ENCODE measurements around the gene PGAP1.
A peak's percentile ranks its signal among the peaks of the same experiment; 100 is the strongest.
"Not testable (repeated sequence)": the region's sequence is repeated elsewhere in the genome, so short reads cannot be mapped to it uniquely, and the experiment has no call there.

The PGAP1 gene

GRCh38 chr2:196949116-196949515 lies 22.6 kb upstream of the PGAP1 start:
- no peak for DNase-seq

- no peak for DNase-seq
These were observed 18.1 kb upstream of the PGAP1 start for GRCh38 chr2:196944570-196944969.

- DNase-seq: no peak
These were observed 15.0 kb upstream of the PGAP1 start for GRCh38 chr2:196941398-196942078.

GRCh38 chr2:196939371-196939770 lies 12.9 kb upstream of the PGAP1 start:
- DNase-seq: no peak

GRCh38 chr2:196935432-196935831 lies 8.9 kb upstream of the PGAP1 start:
- DNase-seq: no peak

GRCh38 chr2:196934672-196935071 lies 8.2 kb upstream of the PGAP1 start:
- DNase-seq: no peak

- DNase-seq: no peak
These were observed 5.0 kb upstream of the PGAP1 start for GRCh38 chr2:196931555-196931954.

- DNase-seq: no peak
These were observed 1.1 kb upstream of the PGAP1 start for GRCh38 chr2:196927376-196928225.

- no peak for DNase-seq
These were observed 542 bp downstream of the PGAP1 start for GRCh38 chr2:196925768-196926561.

- DNase-seq: peak; percentile 41
These were observed 1.3 kb downstream of the PGAP1 start for GRCh38 chr2:196925051-196925767.

GRCh38 chr2:196924051-196924450 lies 2.5 kb downstream of the PGAP1 start:
- no peak for DNase-seq

- no peak for DNase-seq
These were observed 7.6 kb downstream of the PGAP1 start for GRCh38 chr2:196918927-196919326.

- no peak for DNase-seq
These were observed 8.7 kb downstream of the PGAP1 start for GRCh38 chr2:196917802-196918201.

- DNase-seq: no peak
These were observed 10.9 kb downstream of the PGAP1 start for GRCh38 chr2:196915507-196916189.

GRCh38 chr2:196914867-196915460 lies 11.5 kb downstream of the PGAP1 start:
- DNase-seq: no peak

- DNase-seq: no peak
These were observed 12.8 kb downstream of the PGAP1 start for GRCh38 chr2:196913691-196914090.

GRCh38 chr2:196905365-196905764 lies 21.1 kb downstream of the PGAP1 start:
- DNase-seq: not testable (repeated sequence)

- no peak for DNase-seq
These were observed 23.7 kb downstream of the PGAP1 start for GRCh38 chr2:196902828-196903227.

- DNase-seq: no peak
These were observed 25.7 kb downstream of the PGAP1 start for GRCh38 chr2:196900843-196901242.

- no peak for DNase-seq
These were observed 26.5 kb downstream of the PGAP1 start for GRCh38 chr2:196899976-196900375.

- DNase-seq: no peak
These were observed 35.4 kb downstream of the PGAP1 start for GRCh38 chr2:196891136-196891535.

- DNase-seq: no peak
These were observed 39.1 kb downstream of the PGAP1 start for GRCh38 chr2:196887431-196887830.

Data from NCI-H1694 (cell line).